ENCODE measurements around the gene SLC35G2.
"Not testable (repeated sequence)": the region's sequence is repeated elsewhere in the genome, so short reads cannot be mapped to it uniquely, and the experiment has no call there.

The SLC35G2 gene

GRCh38 chr3:136818769-136819391, at the start of gene SLC35G2:
SLC35G2 (plus strand) TSS chr3:136819126; CDS start chr3:136854461, 35,335 bp downstream.
- CTCF ChIA-PET, result interaction anchor here (0.7 kb wide), 1 partner anchor 195 kb away, joined by 3 read pairs; no protein-coding TSS in a partner anchor
- Mint-ChIP-seq H3K9me3 (peaks cover 1% of the 10 kb centered on the region), H3K36me3 (no peaks in the 10 kb centered on the region), H3K4me1 (peaks cover 23% of the 10 kb centered on the region), H3K4me3 (peak within 1 kb of the TSS; percentile 75), H3K27me3 (peaks cover 70% of the 10 kb centered on the region), H3K27ac (no peak within 1 kb of the TSS)
- DNase-seq, result peak; percentile 49

- H3K4me3 Mint-ChIP-seq, result no peak overlapping the region
- CTCF ChIA-PET, result no interaction called here
- no peak overlapping the region for H3K27ac Mint-ChIP-seq
- H3K27me3 Mint-ChIP-seq, result no peaks in the 10 kb centered on the region
- H3K36me3 Mint-ChIP-seq, result no peaks in the 10 kb centered on the region
- no peaks in the 10 kb centered on the region for H3K4me1 Mint-ChIP-seq
- H3K9me3 Mint-ChIP-seq, result no peaks in the 10 kb centered on the region
- no peak for DNase-seq
These were observed 46.2 kb upstream of the SLC35G2 start for GRCh38 chr3:136772709-136773108.

GRCh38 chr3:136778865-136779264, 40.1 kb upstream of the SLC35G2 start:
- Mint-ChIP-seq H3K27ac (no peak overlapping the region), H3K4me1 (no peaks in the 10 kb centered on the region), H3K4me3 (no peak overlapping the region), H3K9me3 (no peaks in the 10 kb centered on the region), H3K27me3 (peaks cover 6% of the 10 kb centered on the region), H3K36me3 (no peaks in the 10 kb centered on the region)
- DNase-seq, result no peak
- CTCF ChIA-PET, result no interaction called here

GRCh38 chr3:136780741-136781140, 38.2 kb upstream of the SLC35G2 start:
- no peak for DNase-seq
- CTCF ChIA-PET, result no interaction called here

GRCh38 chr3:136783708-136784191, 35.2 kb upstream of the SLC35G2 start:
- no peaks in the 10 kb centered on the region for H3K9me3 Mint-ChIP-seq
- no peaks in the 10 kb centered on the region for H3K36me3 Mint-ChIP-seq
- DNase-seq, result no peak
- no peak overlapping the region for H3K27ac Mint-ChIP-seq
- CTCF ChIA-PET, result no interaction called here
- H3K27me3 Mint-ChIP-seq, result peaks cover 4% of the 10 kb centered on the region
- H3K4me3 Mint-ChIP-seq, result no peak overlapping the region
- peaks cover 16% of the 10 kb centered on the region for H3K4me1 Mint-ChIP-seq

More at GRCh38 chr3:136780741-136781140, 38.2 kb upstream of the SLC35G2 start:
- Mint-ChIP-seq H3K36me3 (no peaks in the 10 kb centered on the region), H3K27me3 (peaks cover 6% of the 10 kb centered on the region), H3K9me3 (no peaks in the 10 kb centered on the region), H3K27ac (no peak overlapping the region), H3K4me3 (no peak overlapping the region), H3K4me1 (no peaks in the 10 kb centered on the region)

- H3K4me3 Mint-ChIP-seq, result no peak overlapping the region
- peak; percentile 40 for DNase-seq
- peaks cover 18% of the 10 kb centered on the region for H3K27me3 Mint-ChIP-seq
- H3K4me1 Mint-ChIP-seq, result peaks cover 16% of the 10 kb centered on the region
- no peaks in the 10 kb centered on the region for H3K9me3 Mint-ChIP-seq
- H3K27ac Mint-ChIP-seq, result peak overlapping the region; percentile 2
- CTCF ChIA-PET, result interaction anchor here (0.7 to 2.5 kb wide), 4 partner anchors 33 to 227 kb away, joined by 3 to 8 read pairs (median 4); partner anchors contain the start of gene STAG1
- no peaks in the 10 kb centered on the region for H3K36me3 Mint-ChIP-seq
These were observed 31.6 kb upstream of the SLC35G2 start for GRCh38 chr3:136787349-136787748.

GRCh38 chr3:136788154-136788553, 30.8 kb upstream of the SLC35G2 start:
- Mint-ChIP-seq H3K9me3 (no peaks in the 10 kb centered on the region), H3K4me1 (peaks cover 16% of the 10 kb centered on the region), H3K27me3 (peaks cover 24% of the 10 kb centered on the region), H3K27ac (no peak overlapping the region), H3K36me3 (no peaks in the 10 kb centered on the region), H3K4me3 (no peak overlapping the region)
- CTCF ChIA-PET, result interaction anchor here (2.5 kb wide), 1 partner anchor 226 kb away, joined by 8 read pairs; no protein-coding TSS in a partner anchor
- DNase-seq, result no peak

GRCh38 chr3:136789976-136790375, 28.9 kb upstream of the SLC35G2 start:
- H3K27me3 Mint-ChIP-seq, result peaks cover 25% of the 10 kb centered on the region
- no peaks in the 10 kb centered on the region for H3K36me3 Mint-ChIP-seq
- peaks cover 16% of the 10 kb centered on the region for H3K4me1 Mint-ChIP-seq
- no peak overlapping the region for H3K4me3 Mint-ChIP-seq
- H3K27ac Mint-ChIP-seq, result no peak overlapping the region
- no peak for DNase-seq
- no peaks in the 10 kb centered on the region for H3K9me3 Mint-ChIP-seq
- CTCF ChIA-PET, result no interaction called here

GRCh38 chr3:136790786-136791185, 28.1 kb upstream of the SLC35G2 start:
- Mint-ChIP-seq H3K4me1 (peaks cover 16% of the 10 kb centered on the region), H3K27me3 (peaks cover 31% of the 10 kb centered on the region), H3K27ac (no peak overlapping the region), H3K9me3 (no peaks in the 10 kb centered on the region), H3K36me3 (no peaks in the 10 kb centered on the region), H3K4me3 (no peak overlapping the region)
- no peak for DNase-seq
- CTCF ChIA-PET, result interaction anchor here (0.7 kb wide), 1 partner anchor 31 kb away, joined by 3 read pairs; no protein-coding TSS in a partner anchor

- no peaks in the 10 kb centered on the region for H3K36me3 Mint-ChIP-seq
- H3K4me1 Mint-ChIP-seq, result no peaks in the 10 kb centered on the region
- H3K4me3 Mint-ChIP-seq, result no peak overlapping the region
- CTCF ChIA-PET, result interaction anchor here (0.9 kb wide), 1 partner anchor 40 kb away, joined by 3 read pairs; the partner anchor contains the start of gene STAG1
- DNase-seq, result no peak
- no peaks in the 10 kb centered on the region for H3K9me3 Mint-ChIP-seq
- H3K27ac Mint-ChIP-seq, result no peak overlapping the region
- peaks cover 31% of the 10 kb centered on the region for H3K27me3 Mint-ChIP-seq
These were observed 26.2 kb upstream of the SLC35G2 start for GRCh38 chr3:136792556-136793330.

- H3K9me3 Mint-ChIP-seq, H3K4me1 Mint-ChIP-seq, CTCF ChIA-PET, H3K4me3 Mint-ChIP-seq, H3K27ac Mint-ChIP-seq, DNase-seq, H3K36me3 Mint-ChIP-seq: not testable (repeated sequence)
- peaks cover 18% of the 10 kb centered on the region for H3K27me3 Mint-ChIP-seq
These were observed 17.8 kb upstream of the SLC35G2 start for GRCh38 chr3:136801146-136801545.

- H3K4me3 Mint-ChIP-seq, result no peak overlapping the region
- H3K27ac Mint-ChIP-seq, result no peak overlapping the region
These were observed 16.4 kb upstream of the SLC35G2 start for GRCh38 chr3:136802481-136802996.

GRCh38 chr3:136804141-136804540, 14.8 kb upstream of the SLC35G2 start:
- Mint-ChIP-seq H3K27me3 (peaks cover 14% of the 10 kb centered on the region), H3K4me3 (no peak overlapping the region), H3K4me1 (no peaks in the 10 kb centered on the region), H3K36me3 (no peaks in the 10 kb centered on the region), H3K27ac (no peak overlapping the region), H3K9me3 (no peaks in the 10 kb centered on the region)
- CTCF ChIA-PET, result no interaction called here
- no peak for DNase-seq

More at GRCh38 chr3:136802481-136802996, 16.4 kb upstream of the SLC35G2 start:
- H3K9me3 Mint-ChIP-seq, result no peaks in the 10 kb centered on the region
- no peaks in the 10 kb centered on the region for H3K4me1 Mint-ChIP-seq
- CTCF ChIA-PET, result interaction anchor here (0.8 kb wide), 1 partner anchor 9 kb away, joined by 3 read pairs; no protein-coding TSS in a partner anchor
- no peak for DNase-seq
- peaks cover 18% of the 10 kb centered on the region for H3K27me3 Mint-ChIP-seq
- H3K36me3 Mint-ChIP-seq, result no peaks in the 10 kb centered on the region

- CTCF ChIA-PET, result no interaction called here
- no peak overlapping the region for H3K4me3 Mint-ChIP-seq
- H3K4me1 Mint-ChIP-seq, result no peaks in the 10 kb centered on the region
- peaks cover 19% of the 10 kb centered on the region for H3K27me3 Mint-ChIP-seq
- DNase-seq, result no peak
- no peak overlapping the region for H3K27ac Mint-ChIP-seq
- no peaks in the 10 kb centered on the region for H3K36me3 Mint-ChIP-seq
- no peaks in the 10 kb centered on the region for H3K9me3 Mint-ChIP-seq
These were observed 14.1 kb upstream of the SLC35G2 start for GRCh38 chr3:136804813-136805212.

Measured in activated naive CD4-positive, alpha-beta T cell treated with anti-CD3 and anti-CD28 coated beads, Interleukin-2, amount 10 ng/mL, durations not matched to agents 7 days and 5 days (primary cell).